OCI-LY1 (cell line): ENCODE measurements around the gene DEPDC1B.
"Not testable (repeated sequence)": the region's sequence is repeated elsewhere in the genome, so short reads cannot be mapped to it uniquely, and the experiment has no call there.

Source experiments
- H2AFZ ChIP-seq: fragments of 200-600 bp; sonication (generic), shearing (Covaris generic); 2 replicates; pipeline ENCODE4 v1.6.0; 2014; ENCODE audit warnings: antibody characterized with exemption, mild to moderate bottlenecking, low read length
- H3F3A ChIP-seq: fragments of 200-600 bp; sonication (generic), shearing (Covaris generic); 2 replicates; pipeline ENCODE4 v1.6.0; 2014; ENCODE audit warnings: mild to moderate bottlenecking, antibody characterized with exemption, low read length, moderate library complexity; ENCODE audit not compliant: insufficient read depth
- H3K27ac ChIP-seq: fragments of 200-600 bp; sonication (generic); 2 replicates; pipeline ENCODE4 v1.5.1; 2014; ENCODE audit warnings: low read length, mixed run types, mild to moderate bottlenecking, low read depth; ENCODE audit not compliant: poor library complexity, severe bottlenecking
- H3K27me3 ChIP-seq: fragments of 200-600 bp; sonication (generic); 2 replicates; pipeline ENCODE4 v1.6.0; 2014; ENCODE audit warnings: antibody characterized with exemption, mild to moderate bottlenecking, low read length, moderate library complexity; ENCODE audit not compliant: insufficient read depth
- H3K36me3 ChIP-seq: fragments of 200-600 bp; sonication (generic); 2 replicates; pipeline ENCODE4 v1.6.1; 2014; ENCODE audit warnings: mild to moderate bottlenecking, antibody characterized with exemption, low read length, moderate library complexity, mixed read lengths; ENCODE audit not compliant: insufficient read depth
- H3K4me1 ChIP-seq: fragments of 200-600 bp; sonication (generic); 2 replicates; pipeline ENCODE4 v1.5.1; 2014; ENCODE audit warnings: mild to moderate bottlenecking, low read length, moderate library complexity; ENCODE audit not compliant: insufficient read depth, severe bottlenecking
- H3K4me2 ChIP-seq: fragments of 200-600 bp; sonication (generic), shearing (Covaris generic); 2 replicates; pipeline ENCODE4 v1.6.1; 2014; ENCODE audit warnings: low read length
- H3K4me3 ChIP-seq: fragments of 200-600 bp; sonication (generic); 2 replicates; pipeline ENCODE4 v1.5.1; 2014; ENCODE audit warnings: low read length, low read depth, mild to moderate bottlenecking, mixed read lengths; ENCODE audit not compliant: poor library complexity, severe bottlenecking
- H3K79me2 ChIP-seq: fragments of 200-600 bp; shearing (Covaris generic); 2 replicates; pipeline ENCODE4 v1.6.1; 2016; ENCODE audit warnings: mixed run types, low read length, mixed read lengths; ENCODE audit not compliant: insufficient read depth
- H3K9ac ChIP-seq: fragments of 200-600 bp; sonication (generic), shearing (Covaris generic); 2 replicates; pipeline ENCODE4 v1.6.1; 2014; ENCODE audit warnings: mild to moderate bottlenecking, low read length, mixed read lengths
- H3K9me2 ChIP-seq: fragments of 200-600 bp; sonication (generic), shearing (Covaris generic); 2 replicates; pipeline ENCODE4 v1.6.1; 2014; ENCODE audit warnings: low read depth, mild to moderate bottlenecking, low read length, mixed read lengths
- H3K9me3 ChIP-seq: fragments of 200-600 bp; shearing (Covaris generic); 2 replicates; pipeline ENCODE4 v1.6.1; 2014; ENCODE audit warnings: low read length, mixed read lengths
- H4K20me1 ChIP-seq: fragments of 200-600 bp; sonication (generic), shearing (Covaris generic); 2 replicates; pipeline ENCODE4 v1.6.0; 2016; ENCODE audit warnings: mild to moderate bottlenecking, low read length; ENCODE audit not compliant: insufficient read depth
- EZH2 ChIP-seq: fragments of 200-600 bp; sonication (generic), shearing (Covaris generic); IDR thresholded peaks from 2 replicates; pipeline ENCODE4 v1.8.0; 2017; ENCODE audit warnings: borderline replicate concordance, mixed run types, mild to moderate bottlenecking, antibody characterized with exemption, low read length, moderate library complexity, mixed read lengths
- TF ChIP-seq, protein P1 (sequence below): fragments of 200-600 bp; sonication (generic), shearing (Covaris generic); IDR thresholded peaks from 2 replicates; pipeline ENCODE4 v1.5.1; 2017; ENCODE audit warnings: mild to moderate bottlenecking, antibody characterized with exemption, low read length, moderate library complexity, mixed read lengths

The DEPDC1B gene

GRCh38 chr5:60719329-60719728 is 19.4 kb upstream of the DEPDC1B start:
- no peak for TF ChIP-seq EZH2
- TF ChIP-seq, protein P1, sequence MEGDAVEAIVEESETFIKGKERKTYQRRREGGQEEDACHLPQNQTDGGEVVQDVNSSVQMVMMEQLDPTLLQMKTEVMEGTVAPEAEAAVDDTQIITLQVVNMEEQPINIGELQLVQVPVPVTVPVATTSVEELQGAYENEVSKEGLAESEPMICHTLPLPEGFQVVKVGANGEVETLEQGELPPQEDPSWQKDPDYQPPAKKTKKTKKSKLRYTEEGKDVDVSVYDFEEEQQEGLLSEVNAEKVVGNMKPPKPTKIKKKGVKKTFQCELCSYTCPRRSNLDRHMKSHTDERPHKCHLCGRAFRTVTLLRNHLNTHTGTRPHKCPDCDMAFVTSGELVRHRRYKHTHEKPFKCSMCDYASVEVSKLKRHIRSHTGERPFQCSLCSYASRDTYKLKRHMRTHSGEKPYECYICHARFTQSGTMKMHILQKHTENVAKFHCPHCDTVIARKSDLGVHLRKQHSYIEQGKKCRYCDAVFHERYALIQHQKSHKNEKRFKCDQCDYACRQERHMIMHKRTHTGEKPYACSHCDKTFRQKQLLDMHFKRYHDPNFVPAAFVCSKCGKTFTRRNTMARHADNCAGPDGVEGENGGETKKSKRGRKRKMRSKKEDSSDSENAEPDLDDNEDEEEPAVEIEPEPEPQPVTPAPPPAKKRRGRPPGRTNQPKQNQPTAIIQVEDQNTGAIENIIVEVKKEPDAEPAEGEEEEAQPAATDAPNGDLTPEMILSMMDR, result no peak
- H3F3A ChIP-seq, result no peaks in the 10 kb centered on the region
- H2AFZ ChIP-seq, result no peak overlapping the region
- H4K20me1 ChIP-seq, result no peaks in the 10 kb centered on the region
- H3K4me3 ChIP-seq, result no peak overlapping the region
- no peak overlapping the region for H3K9ac ChIP-seq
- no peak overlapping the region for H3K27ac ChIP-seq
- H3K27me3 ChIP-seq, result no peaks in the 10 kb centered on the region
- H3K36me3 ChIP-seq, result no peaks in the 10 kb centered on the region
- no peaks in the 10 kb centered on the region for H3K9me2 ChIP-seq
- no peaks in the 10 kb centered on the region for H3K4me1 ChIP-seq
- no peaks in the 10 kb centered on the region for H3K9me3 ChIP-seq
- H3K4me2 ChIP-seq, result no peak overlapping the region
- no peaks in the 10 kb centered on the region for H3K79me2 ChIP-seq

DNA sequence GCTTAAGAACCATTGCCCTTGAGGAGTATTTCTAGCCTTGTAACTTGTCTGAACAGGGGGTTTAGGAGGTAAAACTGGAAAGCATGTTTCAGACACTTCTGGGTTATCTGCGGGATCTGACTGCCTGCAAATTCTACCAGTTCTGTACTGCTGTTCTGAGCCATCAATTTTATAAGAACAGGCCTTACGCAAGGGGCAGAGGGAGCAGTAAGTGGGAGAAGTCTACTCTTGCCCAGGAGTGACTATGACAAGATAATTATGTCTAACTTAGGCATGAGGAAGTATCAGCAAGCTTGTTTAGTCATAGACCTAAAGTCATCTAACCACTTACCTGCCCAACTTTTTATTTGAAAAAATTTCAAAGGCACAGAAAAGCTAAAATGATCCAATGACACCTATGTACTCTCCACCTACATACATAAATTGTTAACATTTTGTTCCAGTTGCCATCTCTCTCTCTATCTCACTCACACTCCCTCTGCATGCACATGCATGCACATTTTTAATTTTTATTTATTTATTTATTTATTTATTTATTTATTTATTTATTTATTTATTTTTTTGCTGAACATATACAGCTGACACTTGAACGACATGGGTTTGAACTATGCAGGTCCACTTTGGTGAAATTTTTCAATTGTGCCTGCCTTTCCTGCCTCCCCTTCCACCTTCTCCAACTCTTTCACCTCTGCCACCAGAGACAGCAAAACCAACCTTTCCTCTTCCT is 18.4 kb upstream of the DEPDC1B start:
- no peaks in the 10 kb centered on the region for H4K20me1 ChIP-seq
- H3K27me3 ChIP-seq, result no peaks in the 10 kb centered on the region
- no peak overlapping the region for H3K4me2 ChIP-seq
- H3K27ac ChIP-seq, result no peak overlapping the region
- H3K4me1 ChIP-seq, result no peaks in the 10 kb centered on the region
- H3K9me3 ChIP-seq, result no peaks in the 10 kb centered on the region
- no peaks in the 10 kb centered on the region for H3K36me3 ChIP-seq
- TF ChIP-seq, protein P1, result no peak
- TF ChIP-seq EZH2, result no peak
- no peaks in the 10 kb centered on the region for H3F3A ChIP-seq
- no peaks in the 10 kb centered on the region for H3K9me2 ChIP-seq
- H3K79me2 ChIP-seq, result no peaks in the 10 kb centered on the region
- H3K9ac ChIP-seq, result no peak overlapping the region
- no peak overlapping the region for H2AFZ ChIP-seq
- H3K4me3 ChIP-seq, result no peak overlapping the region

DNA sequence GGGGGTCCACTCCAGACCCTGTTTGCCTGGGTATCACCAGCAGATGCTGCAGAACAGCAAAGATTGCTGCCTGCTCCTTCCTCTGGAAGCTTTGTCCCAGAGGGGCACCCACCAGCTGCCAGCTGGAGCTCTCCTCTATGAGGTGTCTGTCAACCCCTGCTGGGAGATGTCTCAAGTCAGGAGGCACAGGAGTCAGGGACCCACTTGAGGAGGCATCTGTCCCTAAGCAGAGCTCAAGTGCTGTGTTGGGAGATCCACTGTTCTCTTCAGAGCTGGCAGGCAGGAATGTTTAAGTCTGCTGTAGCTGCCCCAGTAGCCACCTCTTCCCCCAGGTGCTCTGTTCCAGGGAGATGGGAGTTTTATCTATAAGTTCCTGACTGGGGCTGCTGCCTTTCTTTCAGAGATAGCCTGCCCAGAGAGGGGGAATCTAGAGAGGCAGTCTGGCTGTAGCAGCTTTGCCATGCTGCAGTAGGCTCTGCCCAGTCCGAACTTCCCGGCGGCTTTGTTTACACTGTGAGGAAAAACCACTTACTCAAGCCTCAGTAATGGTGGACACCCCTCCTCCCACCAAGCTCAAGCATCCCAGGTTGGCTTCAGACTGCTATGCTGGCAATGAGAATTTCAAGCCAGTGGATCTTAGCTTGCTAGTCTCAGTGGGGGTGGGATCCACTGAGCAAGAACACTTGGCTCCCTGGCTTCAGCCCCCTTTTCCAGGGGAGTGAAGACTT is 15.4 kb upstream of the DEPDC1B start:
- not testable (repeated sequence) for H3K36me3 ChIP-seq, H2AFZ ChIP-seq, H3F3A ChIP-seq, H4K20me1 ChIP-seq, H3K4me3 ChIP-seq, H3K9ac ChIP-seq, H3K79me2 ChIP-seq, H3K9me2 ChIP-seq, H3K27me3 ChIP-seq, H3K4me2 ChIP-seq, H3K4me1 ChIP-seq, H3K27ac ChIP-seq, H3K9me3 ChIP-seq

DNA sequence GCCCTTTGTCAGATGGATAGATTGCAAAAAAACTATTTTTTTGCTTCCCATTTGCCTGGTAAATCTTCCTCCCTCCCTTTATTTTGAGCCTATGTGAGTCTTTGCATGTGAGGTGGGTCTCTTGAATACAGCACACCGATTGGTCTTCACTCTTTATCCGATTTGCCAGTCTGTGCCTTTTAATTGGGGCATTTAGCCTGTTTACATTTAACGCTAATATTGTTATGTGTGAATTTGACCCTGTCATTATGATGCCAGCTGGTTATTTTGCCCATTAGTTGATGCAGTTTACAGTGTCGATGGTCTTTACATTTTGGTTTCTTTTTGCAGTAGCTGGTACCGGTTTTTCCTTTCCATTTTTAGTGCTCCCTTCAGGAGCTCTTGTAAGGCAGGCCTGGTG is 13.0 kb upstream of the DEPDC1B start:
- no peak overlapping the region for H3K4me2 ChIP-seq
- H3K27me3 ChIP-seq, result no peaks in the 10 kb centered on the region
- H3K9ac ChIP-seq, result no peak overlapping the region
- no peaks in the 10 kb centered on the region for H3F3A ChIP-seq
- TF ChIP-seq, protein P1, result no peak
- TF ChIP-seq EZH2, result no peak
- H3K36me3 ChIP-seq, result no peaks in the 10 kb centered on the region
- H3K4me1 ChIP-seq, result no peaks in the 10 kb centered on the region
- H3K79me2 ChIP-seq, result no peaks in the 10 kb centered on the region
- no peak overlapping the region for H3K27ac ChIP-seq
- no peaks in the 10 kb centered on the region for H4K20me1 ChIP-seq
- H3K9me2 ChIP-seq, result no peaks in the 10 kb centered on the region
- no peak overlapping the region for H2AFZ ChIP-seq
- no peak overlapping the region for H3K4me3 ChIP-seq
- H3K9me3 ChIP-seq, result no peaks in the 10 kb centered on the region

- H3K27ac ChIP-seq, result not testable (repeated sequence)
Observed at GRCh38 chr5:60711892-60712291, 11.9 kb upstream of the DEPDC1B start.

More at GRCh38 chr5:60711892-60712291, 11.9 kb upstream of the DEPDC1B start:
- H2AFZ ChIP-seq, H3F3A ChIP-seq, H4K20me1 ChIP-seq, H3K4me2 ChIP-seq, H3K4me3 ChIP-seq, H3K9ac ChIP-seq, H3K4me1 ChIP-seq, H3K79me2 ChIP-seq, H3K27me3 ChIP-seq, H3K9me3 ChIP-seq, H3K9me2 ChIP-seq, H3K36me3 ChIP-seq: not testable (repeated sequence)
